Measurements from ENCODE around the gene RFWD3. TPM values are rescaled to one million over a fixed set of nuclear protein-coding genes. Genes with fewer than 3 reads are reported as not detected.

RFWD3 gene
- polyA plus RNA-seq, 3 donors: 5.0 to 8.4 (median 8.4) TPM

DNA sequence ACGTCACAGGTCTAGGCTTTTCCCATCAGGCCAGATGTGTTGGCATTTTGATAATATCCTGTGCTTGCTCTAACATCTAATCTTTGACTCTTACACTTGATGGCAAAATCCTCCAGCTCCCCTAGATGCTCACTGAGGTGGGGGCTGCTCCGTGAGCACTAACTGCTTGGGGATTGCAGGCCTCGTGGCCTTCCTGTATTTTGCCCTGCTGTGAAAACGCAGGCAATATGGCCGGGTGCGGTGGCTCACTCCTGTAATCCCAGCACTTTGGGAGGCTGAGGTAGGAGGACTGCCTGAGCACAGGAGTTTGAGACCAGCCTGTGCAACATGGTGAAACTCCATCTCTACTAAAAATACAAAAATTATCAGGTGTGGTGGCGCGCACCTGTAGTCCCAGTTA, 43.7 kb upstream of the RFWD3 start:
- Histone ChIP-seq H3K9me3 (replicated peaks in 1 of 2; ENCODE audit: control insufficient read depth in 1 of 2, insufficient read depth in 1 of 2, low read length in 2 of 2) (no peaks in the 10 kb centered on the region), H2AFZ (ENCODE audit: insufficient read depth, low read depth, low read length, poor library complexity, severe bottlenecking) (no peak overlapping the region), H3K36me3 (replicated peaks in 1 of 2; ENCODE audit: control insufficient read depth in 1 of 2, insufficient read depth in 2 of 2, low read length in 2 of 2) (no peaks in the 10 kb centered on the region), H3K27me3 (ENCODE audit: control insufficient read depth in 2 of 2, insufficient read depth in 2 of 2, low read length in 2 of 2) (no peaks in the 10 kb centered on the region), H3K4me3 (replicated peaks in 1 of 3; ENCODE audit: low read depth in 2 of 3, low read length in 3 of 3) (no peak overlapping the region), H4K20me1 (ENCODE audit: insufficient read depth, low read length) (no peaks in the 10 kb centered on the region), H3K4me1 (ENCODE audit: control insufficient read depth in 1 of 2, insufficient read depth in 2 of 2, low read length in 2 of 2) (peaks cover 16 to 18% of the 10 kb centered on the region in 2 donors), H3K9ac (ENCODE audit: insufficient read depth, low read length, poor library complexity, severe bottlenecking) (no peak overlapping the region), H3K79me2 (ENCODE audit: insufficient read depth, low read length) (no peaks in the 10 kb centered on the region), H3K27ac (ENCODE audit: low read depth in 1 of 2, low read length in 2 of 2) (no peak overlapping the region), H3K4me2 (replicated peaks; ENCODE audit: extremely low read depth, low read length, poor library complexity, severe bottlenecking) (no peak overlapping the region)
- Mint-ChIP-seq H3K36me3 (no peaks in the 10 kb centered on the region), H3K27ac (no peak overlapping the region), H3K27me3 (ENCODE audit: low read depth in 3 of 3) (peaks cover 0 to 1% (median 0%) of the 10 kb centered on the region in 3 donors), H3K4me1 (peaks cover 19% of the 10 kb centered on the region), H3K4me3 (no peak overlapping the region), H3K9me3 (no peaks in the 10 kb centered on the region)
- TF ChIP-seq, protein P1, sequence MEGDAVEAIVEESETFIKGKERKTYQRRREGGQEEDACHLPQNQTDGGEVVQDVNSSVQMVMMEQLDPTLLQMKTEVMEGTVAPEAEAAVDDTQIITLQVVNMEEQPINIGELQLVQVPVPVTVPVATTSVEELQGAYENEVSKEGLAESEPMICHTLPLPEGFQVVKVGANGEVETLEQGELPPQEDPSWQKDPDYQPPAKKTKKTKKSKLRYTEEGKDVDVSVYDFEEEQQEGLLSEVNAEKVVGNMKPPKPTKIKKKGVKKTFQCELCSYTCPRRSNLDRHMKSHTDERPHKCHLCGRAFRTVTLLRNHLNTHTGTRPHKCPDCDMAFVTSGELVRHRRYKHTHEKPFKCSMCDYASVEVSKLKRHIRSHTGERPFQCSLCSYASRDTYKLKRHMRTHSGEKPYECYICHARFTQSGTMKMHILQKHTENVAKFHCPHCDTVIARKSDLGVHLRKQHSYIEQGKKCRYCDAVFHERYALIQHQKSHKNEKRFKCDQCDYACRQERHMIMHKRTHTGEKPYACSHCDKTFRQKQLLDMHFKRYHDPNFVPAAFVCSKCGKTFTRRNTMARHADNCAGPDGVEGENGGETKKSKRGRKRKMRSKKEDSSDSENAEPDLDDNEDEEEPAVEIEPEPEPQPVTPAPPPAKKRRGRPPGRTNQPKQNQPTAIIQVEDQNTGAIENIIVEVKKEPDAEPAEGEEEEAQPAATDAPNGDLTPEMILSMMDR (IDR thresholded peaks at IDR 0.05): no peak
- WGBS (ENCODE audit: insufficient coverage): 96% methylated on average over 3 of the region's 8 CpGs
- intact Hi-C loops (cut with micrococcal nuclease): no loop called here
- DNase-seq: no peak

DNA sequence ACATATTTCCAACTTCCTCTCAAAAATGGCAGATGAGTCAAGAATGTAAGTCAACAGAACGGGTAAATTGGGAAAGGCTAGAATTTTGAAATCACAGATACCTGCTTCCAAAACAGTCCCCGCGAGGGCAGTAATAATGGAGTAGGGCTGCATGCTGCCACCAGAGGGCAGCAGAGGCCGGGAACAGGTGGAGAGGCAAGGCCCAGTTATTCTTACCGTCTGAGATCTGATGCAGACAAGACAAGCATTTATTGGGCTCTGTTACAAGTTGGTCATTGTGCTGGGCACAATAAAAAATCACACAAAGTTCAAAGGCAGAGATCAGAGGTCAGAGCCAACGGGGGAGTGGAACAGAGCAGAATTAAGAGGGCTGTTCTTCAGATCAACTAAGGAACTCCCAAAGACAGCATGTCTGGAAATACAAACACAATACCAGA, 42.8 kb upstream of the RFWD3 start:
- no peaks in the 10 kb centered on the region for H3K36me3 Mint-ChIP-seq
- WGBS (ENCODE audit: insufficient coverage): 0% methylated on average over 4 of the region's 6 CpGs
- H3K9ac ChIP-seq (ENCODE audit: insufficient read depth, low read length, poor library complexity, severe bottlenecking): no peak overlapping the region

More for the DNA sequence above, 42.8 kb upstream of the RFWD3 start:
- peak; percentile 80 to 92 (median 90) for DNase-seq
- Mint-ChIP-seq H3K4me1 (peaks cover 24% of the 10 kb centered on the region), H3K4me3 (peak overlapping the region in 1 of 2 donors; percentile 21), H3K27me3 (ENCODE audit: low read depth in 3 of 3) (peaks cover 0 to 1% (median 0%) of the 10 kb centered on the region in 3 donors), H3K27ac (peak overlapping the region; percentile 17 to 85 (median 68)), H3K9me3 (no peaks in the 10 kb centered on the region)
- Histone ChIP-seq H3K9me3 (replicated peaks in 1 of 2; ENCODE audit: control insufficient read depth in 1 of 2, insufficient read depth in 1 of 2, low read length in 2 of 2) (no peaks in the 10 kb centered on the region), H3K79me2 (ENCODE audit: insufficient read depth, low read length) (no peaks in the 10 kb centered on the region), H3K27ac (ENCODE audit: low read depth in 1 of 2, low read length in 2 of 2) (peak overlapping the region in 1 of 2 donors; percentile 30), H3K36me3 (replicated peaks in 1 of 2; ENCODE audit: control insufficient read depth in 1 of 2, insufficient read depth in 2 of 2, low read length in 2 of 2) (no peaks in the 10 kb centered on the region), H3K4me2 (replicated peaks; ENCODE audit: extremely low read depth, low read length, poor library complexity, severe bottlenecking) (peak overlapping the region; percentile 41), H3K27me3 (ENCODE audit: control insufficient read depth in 2 of 2, insufficient read depth in 2 of 2, low read length in 2 of 2) (no peaks in the 10 kb centered on the region), H4K20me1 (ENCODE audit: insufficient read depth, low read length) (no peaks in the 10 kb centered on the region), H3K4me3 (replicated peaks in 1 of 3; ENCODE audit: low read depth in 2 of 3, low read length in 3 of 3) (no peak overlapping the region), H2AFZ (ENCODE audit: insufficient read depth, low read depth, low read length, poor library complexity, severe bottlenecking) (peak overlapping the region; percentile 43), H3K4me1 (ENCODE audit: control insufficient read depth in 1 of 2, insufficient read depth in 2 of 2, low read length in 2 of 2) (peaks cover 16 to 24% of the 10 kb centered on the region in 2 donors)
- TF ChIP-seq, protein P1 (IDR thresholded peaks at IDR 0.05): peak; percentile 97
- intact Hi-C loops (cut with micrococcal nuclease): loop anchor here in 1 of 2 donors (10.0 kb wide), 2 partner anchors 225 to 275 kb away; partner anchors contain the start of gene WDR59
